Cardiac muscle cell (in vitro differentiated cells and primary cell): ENCODE results near the gene DST. TPM values are rescaled to one million over a fixed set of nuclear protein-coding genes. Genes with fewer than 3 reads are reported as not detected.

ENCODE experiments used
- DNase-seq, 2 donors: peaks; one replicate each; pipeline versions ENCODE4 v3.0.0 to v3.0.0-alpha.2; 2010 to 2017; ENCODE audit warnings: low read depth in 1 of 2, low spot score in 1 of 2
- H3K27ac ChIP-seq: fragments of 200-600 bp; sonication (generic); 2 replicates; pipeline ENCODE4 v1.5.1; 2016
- H3K27me3 ChIP-seq: fragments of 200-600 bp; sonication (generic); 2 replicates; pipeline ENCODE4 v1.6.0; 2016; ENCODE audit warnings: control low read depth
- H3K36me3 ChIP-seq: fragments of 200-600 bp; sonication (generic); 2 replicates; pipeline ENCODE4 v1.5.1; 2016; ENCODE audit warnings: control low read depth
- H3K4me1 ChIP-seq: fragments of 200-600 bp; sonication (generic); 2 replicates; pipeline ENCODE4 v1.8.1; 2017; ENCODE audit warnings: low read depth, mild to moderate bottlenecking, mixed run types
- H3K4me3 ChIP-seq: fragments of 200-600 bp; sonication (generic); 2 replicates; pipeline ENCODE4 v1.5.1; 2016; ENCODE audit warnings: mild to moderate bottlenecking
- H3K9me3 ChIP-seq: fragments of 200-600 bp; sonication (generic); 2 replicates; pipeline ENCODE4 v1.5.1; 2017; ENCODE audit warnings: low read depth, mild to moderate bottlenecking, control low read depth
- CTCF ChIP-seq: IDR thresholded peaks from 2 replicates; pipeline ENCODE4 v1.5.1; 2012; ENCODE audit warnings: low read depth, mild to moderate bottlenecking, low read length
- polyA plus RNA-seq: library from polyadenylated mRNA; unstranded; fragments of >200 nt; fragmentation: Nextera tagmentation; extraction: Ambion mirVana; gene quantifications from 2 replicates; pipeline ENCODE4 v1.2.1, GENCODE V29; 2016
- total RNA-seq: library from RNA; depleted of rRNA; stranded (reverse); fragments of >200 nt; gene quantifications from 2 replicates; pipeline ENCODE4 v1.2.3, GENCODE V29; 2016

Gene DST
- total and polyA plus RNA-seq, 2 experiments from 2014 or later = 31.7 to 82.1 TPM

GRCh38 chr6:56444855-56445254, 197.8 kb downstream of the DST start:
- H3K27ac ChIP-seq = no peak overlapping the region
- peaks cover 20% of the 10 kb centered on the region for H3K27me3 ChIP-seq
- no peak overlapping the region for H3K4me3 ChIP-seq
- no peaks in the 10 kb centered on the region for H3K9me3 ChIP-seq
- no peak for TF ChIP-seq CTCF
- no peak for DNase-seq
- H3K4me1 ChIP-seq = no peaks in the 10 kb centered on the region
- H3K36me3 ChIP-seq = no peaks in the 10 kb centered on the region

DNA sequence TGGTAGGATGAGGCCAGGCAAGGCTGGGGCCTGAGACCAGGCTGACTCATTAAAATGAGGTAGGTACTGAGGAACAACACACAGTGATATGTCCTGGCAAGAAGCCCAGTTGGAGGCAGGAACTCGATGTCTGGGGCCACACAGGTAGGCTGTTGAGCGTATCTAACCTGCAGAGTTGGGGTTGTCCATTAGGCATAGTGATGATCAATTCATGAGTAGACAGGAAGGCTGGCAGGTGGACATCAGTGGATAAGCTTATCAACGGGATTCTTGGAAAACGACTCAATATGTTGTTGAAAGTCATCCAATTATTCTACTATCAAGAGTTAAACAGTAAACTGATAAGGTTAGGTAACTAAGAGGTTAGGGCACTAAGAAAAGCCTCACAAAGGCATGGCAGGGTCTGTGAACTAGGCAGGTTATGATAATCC, 202.1 kb downstream of the DST start:
- H3K36me3 ChIP-seq = no peaks in the 10 kb centered on the region
- H3K27me3 ChIP-seq = peaks cover 34% of the 10 kb centered on the region
- no peak overlapping the region for H3K4me3 ChIP-seq
- H3K4me1 ChIP-seq = no peaks in the 10 kb centered on the region
- no peak for TF ChIP-seq CTCF
- no peak for DNase-seq
- no peak overlapping the region for H3K27ac ChIP-seq
- no peaks in the 10 kb centered on the region for H3K9me3 ChIP-seq

GRCh38 chr6:56437171-56437900, 205.4 kb downstream of the DST start:
- H3K27me3 ChIP-seq = peaks cover 41% of the 10 kb centered on the region
- no peak for DNase-seq
- no peaks in the 10 kb centered on the region for H3K4me1 ChIP-seq
- no peak overlapping the region for H3K27ac ChIP-seq
- TF ChIP-seq CTCF = no peak
- H3K36me3 ChIP-seq = no peaks in the 10 kb centered on the region
- H3K4me3 ChIP-seq = no peak overlapping the region
- no peaks in the 10 kb centered on the region for H3K9me3 ChIP-seq

DNA sequence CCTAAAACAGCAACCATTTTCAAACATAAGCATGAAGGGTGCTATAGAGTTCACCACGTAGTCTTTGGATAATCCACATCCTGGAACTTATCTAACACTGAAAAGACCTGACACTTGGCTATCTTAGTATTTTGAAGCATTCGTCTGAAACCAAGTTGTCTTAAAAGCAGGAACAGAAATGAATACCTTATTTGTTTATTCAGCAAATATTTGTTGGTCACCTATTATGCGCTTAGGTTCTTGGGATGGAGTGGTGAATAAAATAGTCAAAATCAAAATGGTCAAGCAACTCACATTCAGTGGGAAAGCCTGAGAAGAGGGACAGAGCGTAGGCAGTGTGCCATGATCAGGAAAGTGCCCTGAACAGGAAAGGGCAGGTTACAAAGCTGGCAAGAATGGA, 206.9 kb downstream of the DST start:
- Histone ChIP-seq H3K27ac (no peak overlapping the region), H3K4me1 (no peaks in the 10 kb centered on the region), H3K27me3 (peaks cover 40% of the 10 kb centered on the region), H3K36me3 (no peaks in the 10 kb centered on the region), H3K9me3 (no peaks in the 10 kb centered on the region), H3K4me3 (no peak overlapping the region)
- TF ChIP-seq CTCF = no peak
- DNase-seq = no peak

GRCh38 chr6:56435326-56435725, 207.4 kb downstream of the DST start:
- no peak for DNase-seq
- Histone ChIP-seq H3K27ac (no peak overlapping the region), H3K36me3 (no peaks in the 10 kb centered on the region), H3K9me3 (no peaks in the 10 kb centered on the region), H3K4me3 (no peak overlapping the region), H3K27me3 (peaks cover 42% of the 10 kb centered on the region), H3K4me1 (no peaks in the 10 kb centered on the region)
- no peak for TF ChIP-seq CTCF
